HL-60 (cell line): ENCODE measurements around the gene CTSS.
A peak's percentile ranks its signal among the peaks of the same experiment; 100 is the strongest.

Experiments
- DNase-seq, 2 experiments: peaks; one replicate each; pipeline ENCODE4 v3.0.0-alpha.2; 2010 to 2020; ENCODE audit warnings: low read depth in 1 of 2, low spot score in 1 of 2
- H3K27ac ChIP-seq: fragments of 250-450 bp; sonication (Bioruptor Pico); replicated peaks from 2 replicates; pipeline ENCODE4 v1.5.1; 2020; ENCODE audit warnings: mild to moderate bottlenecking, moderate library complexity
- H3K27me3 ChIP-seq: fragments of 250-450 bp; sonication (Bioruptor Pico); 2 replicates; pipeline ENCODE4 v1.5.1; 2021; ENCODE audit warnings: mild to moderate bottlenecking, moderate library complexity; ENCODE audit not compliant: insufficient read depth, poor library complexity, severe bottlenecking
- H3K4me3 ChIP-seq: replicated peaks from 2 replicates; pipeline ENCODE4 v1.5.1; 2011; ENCODE audit warnings: mild to moderate bottlenecking, control low read depth, low read length; ENCODE audit not compliant: insufficient read depth
- CTCF ChIP-seq: IDR thresholded peaks from one replicate; pipeline ENCODE4 v1.5.1; 2011; ENCODE audit warnings: low read length, control low read depth, inconsistent platforms; ENCODE audit not compliant: insufficient read depth
- GABPA ChIP-seq: IDR thresholded peaks from 2 replicates; pipeline ENCODE4 v1.6.1; 2012; ENCODE audit warnings: low read depth
- POLR2AphosphoS5 ChIP-seq: IDR thresholded peaks from 2 replicates; pipeline ENCODE4 v1.6.1; 2012; ENCODE audit warnings: low read depth
- REST ChIP-seq: IDR thresholded peaks from 2 replicates; pipeline ENCODE4 v1.6.1; 2012; ENCODE audit warnings: low read depth; ENCODE audit not compliant: insufficient replicate concordance
- SPI1 ChIP-seq: IDR thresholded peaks from 2 replicates; pipeline ENCODE4 v1.6.1; 2012; ENCODE audit warnings: low read depth, mild to moderate bottlenecking, borderline replicate concordance

CTSS gene

GRCh38 chr1:150789396-150789795 is 23.8 kb upstream of the CTSS start:
- H3K27ac ChIP-seq: no peak overlapping the region
- TF ChIP-seq CTCF (no peak), POLR2AphosphoS5 (no peak), GABPA (no peak), SPI1 (no peak), REST (no peak)
- peak in 1 of 2 experiments; percentile 48 for DNase-seq
- no peak overlapping the region for H3K4me3 ChIP-seq
- H3K27me3 ChIP-seq: no peaks in the 10 kb centered on the region

- Histone ChIP-seq H3K27me3 (no peaks in the 10 kb centered on the region), H3K27ac (no peak overlapping the region), H3K4me3 (no peak overlapping the region)
- no peak for DNase-seq
- TF ChIP-seq REST (no peak), CTCF (no peak), SPI1 (no peak), POLR2AphosphoS5 (no peak), GABPA (no peak)
Measured at GRCh38 chr1:150788946-150789345, 23.4 kb upstream of the CTSS start.

GRCh38 chr1:150787455-150787854 is 21.9 kb upstream of the CTSS start:
- TF ChIP-seq CTCF: no peak
- no peak for TF ChIP-seq SPI1
- TF ChIP-seq REST: no peak
- no peak for TF ChIP-seq GABPA
- TF ChIP-seq POLR2AphosphoS5: no peak
- no peak overlapping the region for H3K4me3 ChIP-seq
- H3K27me3 ChIP-seq: no peaks in the 10 kb centered on the region
- H3K27ac ChIP-seq: no peak overlapping the region
- no peak for DNase-seq
